ENCODE measurements around the gene TBXT.

DNA sequence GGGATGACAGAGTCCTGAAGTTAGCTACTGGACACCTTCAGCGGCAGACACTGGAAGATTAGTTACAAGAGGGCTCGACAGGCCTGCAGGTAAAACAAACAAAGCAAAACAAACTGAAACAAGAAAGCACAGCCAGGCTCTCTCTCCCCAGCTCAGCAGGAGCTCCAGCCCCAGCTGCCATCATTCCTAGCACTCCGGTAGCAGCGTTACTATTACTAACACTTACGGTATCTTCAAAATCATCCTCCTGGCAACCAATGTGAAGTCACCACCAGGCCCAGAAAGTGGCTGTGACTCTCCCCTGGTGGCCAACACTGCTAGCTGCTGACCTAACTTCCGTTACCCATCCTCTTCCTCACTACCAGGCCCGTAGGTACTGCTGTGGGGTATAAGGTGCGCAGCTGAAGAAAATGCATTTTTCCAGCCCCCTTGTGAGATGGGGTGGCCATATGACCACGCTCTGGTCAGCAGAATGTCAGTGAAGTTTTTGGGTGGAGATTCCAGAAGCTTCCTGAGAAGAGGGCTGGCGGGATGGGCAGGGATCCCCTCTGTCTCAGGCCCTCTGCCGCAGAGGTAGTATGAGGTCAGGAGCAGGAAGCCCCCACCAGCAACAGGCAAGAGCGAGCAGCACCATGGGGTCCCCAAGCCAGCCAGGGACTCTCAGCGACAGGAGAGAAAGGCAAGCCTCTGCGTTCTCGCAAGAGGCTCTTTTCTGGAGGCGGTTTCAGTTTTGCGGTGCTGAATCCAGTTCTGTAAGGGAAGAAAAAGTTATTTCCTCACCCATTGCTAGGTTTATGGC, 37.4 kb upstream of the TBXT start:
- TF ChIP-seq, protein P1, sequence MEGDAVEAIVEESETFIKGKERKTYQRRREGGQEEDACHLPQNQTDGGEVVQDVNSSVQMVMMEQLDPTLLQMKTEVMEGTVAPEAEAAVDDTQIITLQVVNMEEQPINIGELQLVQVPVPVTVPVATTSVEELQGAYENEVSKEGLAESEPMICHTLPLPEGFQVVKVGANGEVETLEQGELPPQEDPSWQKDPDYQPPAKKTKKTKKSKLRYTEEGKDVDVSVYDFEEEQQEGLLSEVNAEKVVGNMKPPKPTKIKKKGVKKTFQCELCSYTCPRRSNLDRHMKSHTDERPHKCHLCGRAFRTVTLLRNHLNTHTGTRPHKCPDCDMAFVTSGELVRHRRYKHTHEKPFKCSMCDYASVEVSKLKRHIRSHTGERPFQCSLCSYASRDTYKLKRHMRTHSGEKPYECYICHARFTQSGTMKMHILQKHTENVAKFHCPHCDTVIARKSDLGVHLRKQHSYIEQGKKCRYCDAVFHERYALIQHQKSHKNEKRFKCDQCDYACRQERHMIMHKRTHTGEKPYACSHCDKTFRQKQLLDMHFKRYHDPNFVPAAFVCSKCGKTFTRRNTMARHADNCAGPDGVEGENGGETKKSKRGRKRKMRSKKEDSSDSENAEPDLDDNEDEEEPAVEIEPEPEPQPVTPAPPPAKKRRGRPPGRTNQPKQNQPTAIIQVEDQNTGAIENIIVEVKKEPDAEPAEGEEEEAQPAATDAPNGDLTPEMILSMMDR (IDR thresholded peaks at IDR 0.05; ENCODE audit: low read depth, low read length, poor library complexity, severe bottlenecking): peak; percentile 34
- TF ChIP-seq EZH2phosphoT487 (IDR thresholded peaks at IDR 0.05; ENCODE audit: borderline replicate concordance, low read length): no peak
